ENCODE results near the gene IL34. TPM values are rescaled to one million over a fixed set of nuclear protein-coding genes. Genes with fewer than 3 reads are reported as not detected.

IL34 gene
- 10 to 100 TPM; 22.9 to 32.7 TPM for polyA plus RNA-seq

GRCh38 chr16:70646260-70647241 is at the start of gene IL34:
TSS of gene IL34 (plus strand) at chr16:70646559. CDS start at chr16:70646948, 389 bp downstream.
- Histone ChIP-seq H3K27ac (ENCODE audit: low read depth in 2 of 2, low read length in 1 of 2) (no peak within 1 kb of the TSS), H3K4me3 (ENCODE audit: low read depth in 1 of 2, low read length in 2 of 2) (no peak within 1 kb of the TSS), H3K9me3 (ENCODE audit: control insufficient read depth in 2 of 2, insufficient read depth in 1 of 2, low read depth in 1 of 2, low read length in 1 of 2) (no peaks in the 10 kb centered on the region), H3K4me1 (ENCODE audit: control insufficient read depth in 2 of 2, insufficient read depth in 2 of 2, low read length in 1 of 2) (peaks cover 2 to 9% of the 10 kb centered on the region in 2 donors), H3K27me3 (ENCODE audit: control insufficient read depth in 1 of 2, insufficient read depth in 2 of 2, low read length in 2 of 2) (no peaks in the 10 kb centered on the region), H3K36me3 (ENCODE audit: control insufficient read depth in 2 of 2, insufficient read depth in 2 of 2, low read length in 1 of 2) (peaks cover 0 to 6% of the 10 kb centered on the region in 2 donors)
- 77 to 80% methylated on average over 36 to 39 of the region's 39 CpGs for WGBS, 2 donors

GRCh38 chr16:70597135-70597835 is 49.1 kb upstream of the IL34 start:
- peaks cover 0 to under 1% of the 10 kb centered on the region in 2 donors for H3K4me1 ChIP-seq (ENCODE audit: control insufficient read depth in 2 of 2, insufficient read depth in 2 of 2, low read length in 1 of 2)
- no peaks in the 10 kb centered on the region for H3K27me3 ChIP-seq (ENCODE audit: control insufficient read depth in 1 of 2, insufficient read depth in 2 of 2, low read length in 2 of 2)
- 89 to 90% methylated on average over 4 of the region's 4 CpGs for WGBS, 2 donors
- no peak overlapping the region for H3K4me3 ChIP-seq (ENCODE audit: low read depth in 1 of 2, low read length in 2 of 2)
- H3K27ac ChIP-seq (ENCODE audit: low read depth in 2 of 2, low read length in 1 of 2) = no peak overlapping the region
- no peaks in the 10 kb centered on the region for H3K9me3 ChIP-seq (ENCODE audit: control insufficient read depth in 2 of 2, insufficient read depth in 1 of 2, low read depth in 1 of 2, low read length in 1 of 2)
- H3K36me3 ChIP-seq (ENCODE audit: control insufficient read depth in 2 of 2, insufficient read depth in 2 of 2, low read length in 1 of 2) = no peaks in the 10 kb centered on the region

- H3K4me1 ChIP-seq (ENCODE audit: control insufficient read depth in 2 of 2, insufficient read depth in 2 of 2, low read length in 1 of 2) = no peaks in the 10 kb centered on the region
- 80 to 81% methylated on average over 6 of the region's 6 CpGs for WGBS, 2 donors
- no peaks in the 10 kb centered on the region for H3K36me3 ChIP-seq (ENCODE audit: control insufficient read depth in 2 of 2, insufficient read depth in 2 of 2, low read length in 1 of 2)
- H3K27me3 ChIP-seq (ENCODE audit: control insufficient read depth in 1 of 2, insufficient read depth in 2 of 2, low read length in 2 of 2) = no peaks in the 10 kb centered on the region
- no peaks in the 10 kb centered on the region for H3K9me3 ChIP-seq (ENCODE audit: control insufficient read depth in 2 of 2, insufficient read depth in 1 of 2, low read depth in 1 of 2, low read length in 1 of 2)
- H3K4me3 ChIP-seq (ENCODE audit: low read depth in 1 of 2, low read length in 2 of 2) = no peak overlapping the region
- H3K27ac ChIP-seq (ENCODE audit: low read depth in 2 of 2, low read length in 1 of 2) = no peak overlapping the region
Measured at GRCh38 chr16:70598937-70599503, 47.3 kb upstream of the IL34 start.

- H3K4me1 ChIP-seq (ENCODE audit: control insufficient read depth in 2 of 2, insufficient read depth in 2 of 2, low read length in 1 of 2) = no peaks in the 10 kb centered on the region
- H3K4me3 ChIP-seq (ENCODE audit: low read depth in 1 of 2, low read length in 2 of 2) = no peak overlapping the region
- no peaks in the 10 kb centered on the region for H3K9me3 ChIP-seq (ENCODE audit: control insufficient read depth in 2 of 2, insufficient read depth in 1 of 2, low read depth in 1 of 2, low read length in 1 of 2)
- H3K36me3 ChIP-seq (ENCODE audit: control insufficient read depth in 2 of 2, insufficient read depth in 2 of 2, low read length in 1 of 2) = no peaks in the 10 kb centered on the region
- WGBS, 2 donors = 78 to 88% methylated on average over 3 of the region's 3 CpGs
- no peak overlapping the region for H3K27ac ChIP-seq (ENCODE audit: low read depth in 2 of 2, low read length in 1 of 2)
- no peaks in the 10 kb centered on the region for H3K27me3 ChIP-seq (ENCODE audit: control insufficient read depth in 1 of 2, insufficient read depth in 2 of 2, low read length in 2 of 2)
Measured at GRCh38 chr16:70600730-70601129, 45.6 kb upstream of the IL34 start.

- Histone ChIP-seq H3K36me3 (ENCODE audit: control insufficient read depth in 2 of 2, insufficient read depth in 2 of 2, low read length in 1 of 2) (no peaks in the 10 kb centered on the region), H3K4me3 (ENCODE audit: low read depth in 1 of 2, low read length in 2 of 2) (no peak overlapping the region), H3K27ac (ENCODE audit: low read depth in 2 of 2, low read length in 1 of 2) (no peak overlapping the region), H3K4me1 (ENCODE audit: control insufficient read depth in 2 of 2, insufficient read depth in 2 of 2, low read length in 1 of 2) (no peaks in the 10 kb centered on the region), H3K9me3 (ENCODE audit: control insufficient read depth in 2 of 2, insufficient read depth in 1 of 2, low read depth in 1 of 2, low read length in 1 of 2) (no peaks in the 10 kb centered on the region), H3K27me3 (ENCODE audit: control insufficient read depth in 1 of 2, insufficient read depth in 2 of 2, low read length in 2 of 2) (no peaks in the 10 kb centered on the region)
- WGBS, 2 donors = 75 to 79% methylated on average over 8 of the region's 8 CpGs
Measured at GRCh38 chr16:70601576-70602575, 44.5 kb upstream of the IL34 start.

GRCh38 chr16:70602831-70603230 is 43.5 kb upstream of the IL34 start:
- no peaks in the 10 kb centered on the region for H3K36me3 ChIP-seq (ENCODE audit: control insufficient read depth in 2 of 2, insufficient read depth in 2 of 2, low read length in 1 of 2)
- WGBS, 2 donors = 77 to 83% methylated on average over 8 of the region's 8 CpGs
- H3K27ac ChIP-seq (ENCODE audit: low read depth in 2 of 2, low read length in 1 of 2) = no peak overlapping the region
- no peaks in the 10 kb centered on the region for H3K9me3 ChIP-seq (ENCODE audit: control insufficient read depth in 2 of 2, insufficient read depth in 1 of 2, low read depth in 1 of 2, low read length in 1 of 2)
- H3K4me1 ChIP-seq (ENCODE audit: control insufficient read depth in 2 of 2, insufficient read depth in 2 of 2, low read length in 1 of 2) = no peaks in the 10 kb centered on the region
- no peak overlapping the region for H3K4me3 ChIP-seq (ENCODE audit: low read depth in 1 of 2, low read length in 2 of 2)
- no peaks in the 10 kb centered on the region for H3K27me3 ChIP-seq (ENCODE audit: control insufficient read depth in 1 of 2, insufficient read depth in 2 of 2, low read length in 2 of 2)

GRCh38 chr16:70604407-70605282 is 41.7 kb upstream of the IL34 start:
- no peak overlapping the region for H3K27ac ChIP-seq (ENCODE audit: low read depth in 2 of 2, low read length in 1 of 2)
- 83 to 87% methylated on average over 8 of the region's 8 CpGs for WGBS, 2 donors
- no peaks in the 10 kb centered on the region for H3K27me3 ChIP-seq (ENCODE audit: control insufficient read depth in 1 of 2, insufficient read depth in 2 of 2, low read length in 2 of 2)
- H3K9me3 ChIP-seq (ENCODE audit: control insufficient read depth in 2 of 2, insufficient read depth in 1 of 2, low read depth in 1 of 2, low read length in 1 of 2) = no peaks in the 10 kb centered on the region
- H3K4me3 ChIP-seq (ENCODE audit: low read depth in 1 of 2, low read length in 2 of 2) = no peak overlapping the region
- peaks cover 0 to 2% of the 10 kb centered on the region in 2 donors for H3K36me3 ChIP-seq (ENCODE audit: control insufficient read depth in 2 of 2, insufficient read depth in 2 of 2, low read length in 1 of 2)
- H3K4me1 ChIP-seq (ENCODE audit: control insufficient read depth in 2 of 2, insufficient read depth in 2 of 2, low read length in 1 of 2) = peaks cover 0 to 12% of the 10 kb centered on the region in 2 donors

GRCh38 chr16:70605283-70605657 is 41.1 kb upstream of the IL34 start:
- H3K36me3 ChIP-seq (ENCODE audit: control insufficient read depth in 2 of 2, insufficient read depth in 2 of 2, low read length in 1 of 2) = peaks cover 0 to 2% of the 10 kb centered on the region in 2 donors
- H3K4me1 ChIP-seq (ENCODE audit: control insufficient read depth in 2 of 2, insufficient read depth in 2 of 2, low read length in 1 of 2) = peaks cover 0 to 12% of the 10 kb centered on the region in 2 donors
- no peaks in the 10 kb centered on the region for H3K9me3 ChIP-seq (ENCODE audit: control insufficient read depth in 2 of 2, insufficient read depth in 1 of 2, low read depth in 1 of 2, low read length in 1 of 2)
- H3K4me3 ChIP-seq (ENCODE audit: low read depth in 1 of 2, low read length in 2 of 2) = no peak overlapping the region
- 71 to 81% methylated on average over 1 of the region's 1 CpG for WGBS, 2 donors
- no peaks in the 10 kb centered on the region for H3K27me3 ChIP-seq (ENCODE audit: control insufficient read depth in 1 of 2, insufficient read depth in 2 of 2, low read length in 2 of 2)
- no peak overlapping the region for H3K27ac ChIP-seq (ENCODE audit: low read depth in 2 of 2, low read length in 1 of 2)

Data from esophagus (tissue), 2 donors.